Raji (cell line): ENCODE results near the gene TMEM169.

Experiments
- POLR2A ChIP-seq: IDR thresholded peaks from 2 replicates; pipeline ENCODE4 v1.6.1; 2011; ENCODE audit warnings: low read depth, low read length, control low read depth; ENCODE audit not compliant: insufficient read depth

TMEM169 gene

GRCh38 chr2:216108967-216109921, 27.5 kb downstream of the TMEM169 start, which contains the start of gene XRCC5:
XRCC5 (plus strand) TSS chr2:216109348; CDS start chr2:216109437, 89 bp downstream.
- TF ChIP-seq POLR2A, result peak; percentile 88

DNA sequence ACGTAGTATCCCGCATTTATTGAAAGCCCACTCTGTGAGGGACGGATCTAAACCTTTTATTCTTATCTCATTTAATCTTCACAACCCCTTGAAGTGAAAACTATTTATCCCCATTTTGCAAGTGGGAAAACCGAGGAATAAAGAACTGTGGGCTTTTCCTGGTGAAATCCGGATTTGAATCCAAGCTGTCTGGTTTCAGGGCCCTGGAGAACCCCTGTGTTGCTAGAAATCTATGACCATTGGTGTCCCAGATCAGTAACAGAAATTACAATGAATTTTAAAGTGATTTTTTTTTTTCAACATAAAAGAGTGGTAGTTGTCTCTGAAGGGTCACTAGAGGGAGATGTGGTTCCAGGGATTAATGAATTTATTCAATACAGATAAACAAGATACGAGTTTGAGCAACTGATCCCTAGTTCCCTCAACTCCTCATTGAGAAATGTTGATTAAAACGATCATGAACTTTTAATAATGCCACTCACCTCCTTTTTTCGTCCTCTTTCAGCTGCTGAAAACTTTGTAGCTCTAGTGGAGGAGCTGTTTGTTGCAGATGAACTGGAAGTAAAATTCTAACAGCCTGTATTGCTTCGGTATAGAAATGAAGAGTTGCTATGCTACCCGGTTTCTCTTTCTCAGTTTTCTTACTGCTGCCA, 28.4 kb downstream of the TMEM169 start:
- TF ChIP-seq POLR2A, result no peak

GRCh38 chr2:216110620-216111019, 28.9 kb downstream of the TMEM169 start:
- no peak for TF ChIP-seq POLR2A

DNA sequence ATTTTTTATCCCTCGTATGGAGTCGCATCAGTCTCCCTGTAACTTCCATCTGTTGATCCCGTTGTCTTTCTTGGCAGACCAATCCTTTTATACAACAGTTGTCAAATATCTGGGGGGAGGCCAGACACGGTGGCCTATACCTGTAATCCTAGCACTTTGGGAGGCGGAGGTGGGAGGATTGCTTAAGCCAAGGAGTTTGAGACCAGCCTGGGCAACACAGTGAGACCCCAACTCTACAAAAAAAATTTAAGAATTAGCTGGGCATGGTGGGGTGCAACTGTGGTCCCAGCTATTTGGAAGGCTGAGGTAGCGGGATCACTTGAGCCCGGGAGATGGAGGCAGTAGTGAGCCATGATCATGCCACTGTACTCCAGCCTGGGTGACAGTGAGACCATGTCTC, 29.4 kb downstream of the TMEM169 start:
- TF ChIP-seq POLR2A, result no peak

- no peak for TF ChIP-seq POLR2A
Observed at GRCh38 chr2:216112926-216113325, 31.2 kb downstream of the TMEM169 start.

GRCh38 chr2:216113572-216113971, 31.9 kb downstream of the TMEM169 start:
- TF ChIP-seq POLR2A, result no peak

DNA sequence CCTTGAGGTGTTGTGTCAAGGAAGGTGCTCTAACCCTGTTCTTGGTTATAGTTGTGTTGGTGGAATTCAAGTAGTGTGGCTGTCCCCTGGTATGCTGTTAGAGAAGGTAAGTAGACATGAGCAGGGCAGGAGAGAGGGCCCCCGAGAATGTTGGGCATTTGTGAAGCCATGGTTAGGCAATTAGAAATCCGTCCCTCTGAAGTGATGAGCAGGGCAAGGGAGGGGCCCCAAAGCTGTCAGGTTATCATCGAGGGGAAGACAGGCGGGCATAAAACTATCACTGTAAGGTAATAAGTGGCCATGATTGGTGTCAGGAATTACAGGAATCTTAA, 32.6 kb downstream of the TMEM169 start:
- no peak for TF ChIP-seq POLR2A

DNA sequence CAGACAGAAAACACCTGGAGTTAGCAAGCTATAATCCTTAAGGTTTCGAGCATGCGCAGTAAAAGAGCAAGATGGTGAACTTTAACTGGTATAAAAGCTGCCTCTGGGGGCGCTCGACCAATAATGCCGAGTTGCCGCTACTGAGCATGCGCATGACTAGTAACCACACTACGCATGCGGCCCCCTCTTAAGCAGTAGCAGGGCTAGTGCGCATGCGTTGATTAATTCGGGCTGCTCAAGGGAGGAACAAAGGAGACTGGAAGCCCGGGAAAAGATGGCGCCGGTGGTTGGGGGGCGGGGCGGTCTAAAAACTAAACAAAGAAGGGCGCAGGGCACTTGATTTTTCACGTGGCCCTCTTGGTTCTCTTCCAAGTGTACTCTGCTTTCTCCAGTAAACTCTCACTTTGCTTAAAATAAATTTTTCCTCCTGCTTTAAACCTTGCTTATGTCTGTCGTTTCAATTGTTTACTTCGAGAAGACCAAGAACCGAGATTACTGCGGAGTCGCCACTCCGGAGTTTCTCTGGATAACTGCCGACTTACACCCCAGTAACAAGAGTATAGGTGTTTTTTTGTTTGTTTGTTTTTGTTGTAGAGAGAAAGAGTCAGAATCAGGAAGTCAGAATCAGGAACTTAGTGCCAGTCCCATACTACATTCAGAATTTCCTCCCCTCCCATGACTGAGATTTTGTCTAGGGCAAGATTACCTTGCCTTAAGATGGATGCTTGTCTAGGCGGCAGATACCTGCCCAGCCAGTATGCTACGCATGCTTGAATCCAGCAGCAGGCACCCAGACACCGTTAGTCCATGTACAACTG, 33.2 kb downstream of the TMEM169 start:
- no peak for TF ChIP-seq POLR2A

GRCh38 chr2:216116418-216116817, 34.7 kb downstream of the TMEM169 start:
- no peak for TF ChIP-seq POLR2A

- TF ChIP-seq POLR2A, result no peak
Observed at GRCh38 chr2:216117561-216118340, 36.0 kb downstream of the TMEM169 start.

- no peak for TF ChIP-seq POLR2A
Observed at GRCh38 chr2:216118474-216118873, 36.8 kb downstream of the TMEM169 start.

- TF ChIP-seq POLR2A, result no peak
Observed at GRCh38 chr2:216119146-216119545, 37.4 kb downstream of the TMEM169 start.

DNA sequence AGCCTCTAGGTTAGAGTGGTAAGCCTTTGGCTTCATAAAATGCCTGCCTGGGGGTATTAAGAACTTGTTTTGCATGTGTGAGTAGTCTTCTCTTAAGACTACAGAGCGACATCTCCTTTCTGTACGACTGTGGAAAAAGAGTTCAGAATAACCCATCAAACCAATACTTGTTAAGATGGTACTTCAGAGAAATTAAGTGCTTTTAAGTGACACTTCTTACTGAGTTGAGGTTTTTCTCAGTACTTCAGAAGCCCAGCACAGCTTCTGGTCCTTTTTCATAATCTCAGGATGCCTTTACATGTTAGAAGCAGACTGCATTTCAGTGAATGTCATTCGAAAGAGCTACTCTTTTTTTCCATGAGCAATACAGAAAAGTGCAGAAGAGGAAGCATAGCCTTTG, 38.3 kb downstream of the TMEM169 start:
- TF ChIP-seq POLR2A, result no peak

GRCh38 chr2:216121255-216121654, 39.5 kb downstream of the TMEM169 start:
- no peak for TF ChIP-seq POLR2A

- no peak for TF ChIP-seq POLR2A
Observed at GRCh38 chr2:216126943-216127342, 45.2 kb downstream of the TMEM169 start.
